K562 (cell line): ENCODE data around the gene JMJD1C. TPM values are rescaled to one million over a fixed set of nuclear protein-coding genes. Genes with fewer than 3 reads are reported as not detected.

Experiments used
- ATF7 ChIP-seq: fragments of 450-650 bp; IDR thresholded peaks from 2 replicates; pipeline ENCODE4 v1.7.1; 2014; ENCODE audit warnings: mild to moderate bottlenecking, moderate library complexity
- BRF1 ChIP-seq: IDR thresholded peaks from 3 replicates; pipeline ENCODE4 v1.6.1; 2011; ENCODE audit warnings: borderline replicate concordance, mild to moderate bottlenecking; ENCODE audit not compliant: insufficient read length; ENCODE audit errors: extremely low read depth
- DACH1 ChIP-seq: fragments of 450-650 bp; IDR thresholded peaks from 2 replicates; pipeline ENCODE4 v1.6.1; 2018; ENCODE audit not compliant: partially characterized antibody
- HDAC1 ChIP-seq, 2 experiments: fragments of 450-650 bp; IDR thresholded peaks; 2 replicates each; pipeline ENCODE4 v1.6.1; 2016 to 2017; ENCODE audit warnings: inconsistent platforms in 1 of 2, mild to moderate bottlenecking in 1 of 2, moderate library complexity in 1 of 2
- HDAC2 ChIP-seq: fragments of 450-650 bp; IDR thresholded peaks from 2 replicates; pipeline ENCODE4 v1.6.1; 2016; ENCODE audit warnings: mild to moderate bottlenecking
- HEY1 ChIP-seq: fragments of 250-450 bp; sonication (Bioruptor Pico); IDR thresholded peaks from 2 replicates; pipeline ENCODE4 v1.5.0; 2020; ENCODE audit warnings: mild to moderate bottlenecking, moderate library complexity, borderline replicate concordance
- ILF3 ChIP-seq: fragments of 450-650 bp; IDR thresholded peaks from 2 replicates; pipeline ENCODE4 v1.6.1; 2018; ENCODE audit warnings: antibody characterized with exemption, mild to moderate bottlenecking, moderate library complexity, borderline replicate concordance
- MCM7 ChIP-seq, 2 experiments: fragments of 450-650 bp; IDR thresholded peaks; 2 replicates each; pipeline ENCODE4 v1.6.1; 2016 to 2018
- MXI1 ChIP-seq: IDR thresholded peaks from 2 replicates; pipeline ENCODE4 v1.6.1; 2011; ENCODE audit warnings: low read depth, mild to moderate bottlenecking, improper control_type of control experiment, low read length
- MYBL2 ChIP-seq, 2 experiments: fragments of 450-650 bp in 1 of 2; sonication (generic) in 1 of 2; formaldehyde crosslinking in 1 of 2; IDR thresholded peaks; 2 replicates each; pipeline versions ENCODE4 v1.6.1 to v1.8.1; 2017 to 2022; ENCODE audit warnings: borderline replicate concordance in 1 of 2, inconsistent platforms in 1 of 2, low read depth in 1 of 2, mild to moderate bottlenecking in 1 of 2, missing genetic modification reagents in 1 of 2, moderate library complexity in 1 of 2
- POLR2B ChIP-seq: fragments of 450-650 bp; IDR thresholded peaks from 2 replicates; pipeline ENCODE4 v1.6.1; 2018; ENCODE audit warnings: low read depth; ENCODE audit not compliant: partially characterized antibody
- PTBP1 ChIP-seq: fragments of 200-400 bp; formaldehyde crosslinking; IDR thresholded peaks from 2 replicates; pipeline ENCODE4 v1.6.1; 2017; ENCODE audit warnings: low read depth, low read length
- SIX5 ChIP-seq, 2 experiments: IDR thresholded peaks; 2 replicates each; pipeline ENCODE4 v1.6.1; 2011; ENCODE audit warnings: low read length in 2 of 2, borderline replicate concordance in 1 of 2, low read depth in 1 of 2, mild to moderate bottlenecking in 1 of 2, moderate library complexity in 1 of 2; ENCODE audit not compliant: insufficient read depth in 1 of 2
- SP1 ChIP-seq: sonication (generic); formaldehyde crosslinking; IDR thresholded peaks from 2 replicates; pipeline ENCODE4 v1.8.1; 2022; ENCODE audit warnings: mild to moderate bottlenecking, missing genetic modification reagents
- STAG1 ChIP-seq: sonication (generic); formaldehyde crosslinking; IDR thresholded peaks from 2 replicates; pipeline ENCODE4 v1.5.0; 2020; ENCODE audit warnings: missing genetic modification reagents, borderline replicate concordance
- XRCC3 ChIP-seq: fragments of 450-650 bp; IDR thresholded peaks from 2 replicates; pipeline ENCODE4 v1.6.1; 2017; ENCODE audit warnings: mild to moderate bottlenecking, moderate library complexity
- ZNF121 ChIP-seq: sonication (generic); formaldehyde crosslinking; conservative IDR thresholded peaks from 2 replicates; pipeline ENCODE4 v1.8.0; 2022; ENCODE audit warnings: missing genetic modification reagents
- ZNF212 ChIP-seq: fragments of 450-650 bp; formaldehyde crosslinking; IDR thresholded peaks from 2 replicates; pipeline ENCODE4 v1.4.0; 2020; ENCODE audit warnings: mild to moderate bottlenecking
- polyA plus RNA-seq, 8 experiments: library from polyadenylated mRNA; depleted of rRNA in 4 of 8; stranded (reverse) in 5 of 8; unstranded in 3 of 8; fragments of >200 nt; fragmentation: Nextera tagmentation in 2 of 8; fragmentation: Illumina TruSeq in 1 of 8; extraction: Ambion mirVana in 2 of 8; extraction: Trizol in 1 of 8; gene quantifications; 2 replicates each; pipeline versions ENCODE4 v1.2.1 to v1.2.3, GENCODE V29; 2011 to 2014; ENCODE audit warnings: inconsistent platforms in 1 of 8, missing spikeins in 1 of 8
- total RNA-seq, 7 experiments: library from RNA; depleted of rRNA in 6 of 7; stranded (reverse); fragments of >200 nt in 6 of 7; fragmentation: Illumina TruSeq in 2 of 7; extraction: Trizol in 2 of 7; gene quantifications; 2 replicates each; pipeline versions ENCODE4 v1.2.1 to v1.2.3, GENCODE V29; 2011 to 2021; ENCODE audit warnings: low replicate concordance in 1 of 7
- TF ChIP-seq, protein P1 (sequence below): fragments of 450-650 bp; IDR thresholded peaks from 2 replicates; pipeline ENCODE4 v1.6.1; 2016
- TF ChIP-seq, protein P2 (sequence below): sonication (generic); formaldehyde crosslinking; IDR thresholded peaks from 2 replicates; pipeline ENCODE4 v1.5.0; 2020; ENCODE audit warnings: missing genetic modification reagents
- TF ChIP-seq, protein P3 (sequence below): sonication (generic); formaldehyde crosslinking; IDR thresholded peaks from 2 replicates; pipeline ENCODE4 v1.8.0; 2023; ENCODE audit warnings: mild to moderate bottlenecking, missing genetic modification reagents
- TF ChIP-seq, protein P4 (sequence below): fragments of 250-450 bp; sonication (Bioruptor Pico); IDR thresholded peaks from 2 replicates; pipeline ENCODE4 v1.5.0; 2021

The JMJD1C gene
- total and polyA plus RNA-seq, 9 of the 15 experiments (the other 6 are each of a cell fraction or from before 2014, with no cell fraction given): 25.3 to 68.0 (median 47.2) TPM

DNA sequence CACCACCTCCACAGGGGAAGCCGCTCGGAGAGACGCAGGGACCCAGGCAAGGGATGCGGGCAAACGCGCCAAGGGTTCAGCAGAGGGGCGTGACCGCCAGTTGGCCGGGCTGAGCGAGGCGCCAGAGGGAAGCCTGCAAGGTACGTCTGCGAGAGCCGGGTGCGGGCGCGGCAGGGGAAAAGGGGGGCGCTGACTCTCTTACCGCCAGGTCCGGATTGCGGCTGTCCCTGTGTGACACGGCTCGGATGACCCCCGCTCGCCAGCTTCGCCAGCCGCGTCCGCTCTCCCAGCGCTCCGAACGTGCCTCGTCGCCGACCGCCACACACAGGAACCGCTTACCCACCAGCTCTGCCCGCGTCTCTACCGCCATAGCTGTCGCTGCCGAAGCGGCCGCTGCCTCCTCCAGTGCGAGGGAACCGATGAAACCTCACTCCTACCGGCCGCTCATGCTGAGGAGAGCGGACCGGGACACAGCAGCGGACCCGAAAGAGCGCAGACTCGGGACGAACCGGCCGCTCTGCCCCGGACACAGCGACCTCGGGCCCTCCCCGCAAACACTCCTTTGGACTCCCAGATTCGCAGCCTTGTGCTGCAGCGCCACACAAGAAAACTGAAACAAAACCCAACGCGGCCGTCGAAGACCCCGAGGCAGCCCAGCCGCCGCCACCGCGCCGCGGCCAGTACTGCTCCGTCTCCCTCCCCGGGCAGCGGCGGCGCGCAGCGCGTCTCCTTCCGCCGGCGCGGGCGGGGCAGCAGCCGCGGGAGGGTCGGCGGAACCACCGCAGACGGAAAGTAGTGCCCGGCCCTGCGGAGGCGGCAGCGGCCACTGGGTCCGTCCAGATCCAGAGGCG is at the start of gene JMJD1C (continued):
- TF ChIP-seq BRF1 (no peak), POLR2B (peak; percentile 81), ILF3 (peak; percentile 62; the same call in 1 of the 2 replicates), PTBP1 (no peak), MXI1 (no peak), ZNF212 (CRISPR knock-in tag) (no peak), ZNF121 (CRISPR knock-in tag) (0 out of 2 replicates have a peak, but pooled peaks have one; percentile 31), HDAC2 (no peak), STAG1 (CRISPR knock-in tag) (no peak), XRCC3 (no peak), SP1 (CRISPR knock-in tag) (peak; percentile 68), MCM7 (IDR thresholded peaks at IDR 0.05) (no peak), ATF7 (peak; percentile 62), HEY1 (CRISPR knock-in tag) (no peak), DACH1 (no peak), MYBL2 (IDR thresholded peaks at IDR 0.05; ENCODE audit: low read depth) (no peak), MYBL2 (CRISPR knock-in tag; IDR thresholded peaks at IDR 0.05; ENCODE audit: borderline replicate concordance) (no peak), HDAC1 (IDR thresholded peaks at IDR 0.05) (peak in 1 of 2 experiments; percentile 54; a peak in 2 of 4 replicates), SIX5 (IDR thresholded peaks at IDR 0.05; ENCODE audit: borderline replicate concordance in 1 of 2, insufficient read depth in 1 of 2, low read depth in 1 of 2, low read length in 2 of 2) (no peak)
- TF ChIP-seq, protein P1, sequence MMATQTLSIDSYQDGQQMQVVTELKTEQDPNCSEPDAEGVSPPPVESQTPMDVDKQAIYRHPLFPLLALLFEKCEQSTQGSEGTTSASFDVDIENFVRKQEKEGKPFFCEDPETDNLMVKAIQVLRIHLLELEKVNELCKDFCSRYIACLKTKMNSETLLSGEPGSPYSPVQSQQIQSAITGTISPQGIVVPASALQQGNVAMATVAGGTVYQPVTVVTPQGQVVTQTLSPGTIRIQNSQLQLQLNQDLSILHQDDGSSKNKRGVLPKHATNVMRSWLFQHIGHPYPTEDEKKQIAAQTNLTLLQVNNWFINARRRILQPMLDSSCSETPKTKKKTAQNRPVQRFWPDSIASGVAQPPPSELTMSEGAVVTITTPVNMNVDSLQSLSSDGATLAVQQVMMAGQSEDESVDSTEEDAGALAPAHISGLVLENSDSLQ: no peak
- TF ChIP-seq, protein P2, sequence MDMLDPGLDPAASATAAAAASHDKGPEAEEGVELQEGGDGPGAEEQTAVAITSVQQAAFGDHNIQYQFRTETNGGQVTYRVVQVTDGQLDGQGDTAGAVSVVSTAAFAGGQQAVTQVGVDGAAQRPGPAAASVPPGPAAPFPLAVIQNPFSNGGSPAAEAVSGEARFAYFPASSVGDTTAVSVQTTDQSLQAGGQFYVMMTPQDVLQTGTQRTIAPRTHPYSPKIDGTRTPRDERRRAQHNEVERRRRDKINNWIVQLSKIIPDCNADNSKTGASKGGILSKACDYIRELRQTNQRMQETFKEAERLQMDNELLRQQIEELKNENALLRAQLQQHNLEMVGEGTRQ (CRISPR knock-in tag): no peak
- TF ChIP-seq, protein P3, sequence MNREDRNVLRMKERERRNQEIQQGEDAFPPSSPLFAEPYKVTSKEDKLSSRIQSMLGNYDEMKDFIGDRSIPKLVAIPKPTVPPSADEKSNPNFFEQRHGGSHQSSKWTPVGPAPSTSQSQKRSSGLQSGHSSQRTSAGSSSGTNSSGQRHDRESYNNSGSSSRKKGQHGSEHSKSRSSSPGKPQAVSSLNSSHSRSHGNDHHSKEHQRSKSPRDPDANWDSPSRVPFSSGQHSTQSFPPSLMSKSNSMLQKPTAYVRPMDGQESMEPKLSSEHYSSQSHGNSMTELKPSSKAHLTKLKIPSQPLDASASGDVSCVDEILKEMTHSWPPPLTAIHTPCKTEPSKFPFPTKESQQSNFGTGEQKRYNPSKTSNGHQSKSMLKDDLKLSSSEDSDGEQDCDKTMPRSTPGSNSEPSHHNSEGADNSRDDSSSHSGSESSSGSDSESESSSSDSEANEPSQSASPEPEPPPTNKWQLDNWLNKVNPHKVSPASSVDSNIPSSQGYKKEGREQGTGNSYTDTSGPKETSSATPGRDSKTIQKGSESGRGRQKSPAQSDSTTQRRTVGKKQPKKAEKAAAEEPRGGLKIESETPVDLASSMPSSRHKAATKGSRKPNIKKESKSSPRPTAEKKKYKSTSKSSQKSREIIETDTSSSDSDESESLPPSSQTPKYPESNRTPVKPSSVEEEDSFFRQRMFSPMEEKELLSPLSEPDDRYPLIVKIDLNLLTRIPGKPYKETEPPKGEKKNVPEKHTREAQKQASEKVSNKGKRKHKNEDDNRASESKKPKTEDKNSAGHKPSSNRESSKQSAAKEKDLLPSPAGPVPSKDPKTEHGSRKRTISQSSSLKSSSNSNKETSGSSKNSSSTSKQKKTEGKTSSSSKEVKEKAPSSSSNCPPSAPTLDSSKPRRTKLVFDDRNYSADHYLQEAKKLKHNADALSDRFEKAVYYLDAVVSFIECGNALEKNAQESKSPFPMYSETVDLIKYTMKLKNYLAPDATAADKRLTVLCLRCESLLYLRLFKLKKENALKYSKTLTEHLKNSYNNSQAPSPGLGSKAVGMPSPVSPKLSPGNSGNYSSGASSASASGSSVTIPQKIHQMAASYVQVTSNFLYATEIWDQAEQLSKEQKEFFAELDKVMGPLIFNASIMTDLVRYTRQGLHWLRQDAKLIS (CRISPR knock-in tag): no peak
- TF ChIP-seq, protein P4, sequence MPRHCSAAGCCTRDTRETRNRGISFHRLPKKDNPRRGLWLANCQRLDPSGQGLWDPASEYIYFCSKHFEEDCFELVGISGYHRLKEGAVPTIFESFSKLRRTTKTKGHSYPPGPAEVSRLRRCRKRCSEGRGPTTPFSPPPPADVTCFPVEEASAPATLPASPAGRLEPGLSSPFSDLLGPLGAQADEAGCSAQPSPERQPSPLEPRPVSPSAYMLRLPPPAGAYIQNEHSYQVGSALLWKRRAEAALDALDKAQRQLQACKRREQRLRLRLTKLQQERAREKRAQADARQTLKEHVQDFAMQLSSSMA (CRISPR knock-in tag): no peak
